GM23338 (cell line): ENCODE results near the gene CNIH3. TPM values are rescaled to one million over a fixed set of nuclear protein-coding genes. Genes with fewer than 3 reads are reported as not detected.

ENCODE experiments used
- ATAC-seq: fragments of 200-7000 bp; cut with Tn5 transposase; 3 replicates; pipeline ENCODE4 v1.9.1; 2020
- DNase-seq: peaks from one replicate; pipeline ENCODE4 v3.0.0-alpha.2; 2015; ENCODE audit warnings: low spot score
- H2AFZ ChIP-seq: fragments of 200-600 bp; sonication (generic); 2 replicates; pipeline ENCODE4 v1.8.0; 2016; ENCODE audit warnings: antibody characterized with exemption, mild to moderate bottlenecking, moderate library complexity
- H3F3A ChIP-seq: fragments of 200-600 bp; sonication (generic); replicated peaks from 2 replicates; pipeline ENCODE4 v1.8.0; 2017; ENCODE audit warnings: antibody characterized with exemption, mixed run types, low read depth
- H3K27ac ChIP-seq: fragments of 200-600 bp; sonication (generic); 2 replicates; pipeline ENCODE4 v1.6.1; 2016; ENCODE audit warnings: low read depth
- H3K27me3 ChIP-seq: fragments of 200-600 bp; sonication (generic); 2 replicates; pipeline ENCODE4 v1.8.0; 2016; ENCODE audit warnings: mild to moderate bottlenecking, mixed run types, moderate library complexity; ENCODE audit not compliant: insufficient read depth
- H3K36me3 ChIP-seq: fragments of 200-600 bp; sonication (generic); 2 replicates; pipeline ENCODE4 v1.8.0; 2016; ENCODE audit warnings: mild to moderate bottlenecking; ENCODE audit not compliant: insufficient read depth
- H3K4me1 ChIP-seq: fragments of 200-600 bp; sonication (generic); 2 replicates; pipeline ENCODE4 v1.8.0; 2016; ENCODE audit warnings: mild to moderate bottlenecking, moderate library complexity; ENCODE audit not compliant: insufficient read depth
- H3K4me2 ChIP-seq: fragments of 200-600 bp; sonication (generic); 2 replicates; pipeline ENCODE4 v1.7.1; 2017; ENCODE audit warnings: mixed run types
- H3K4me3 ChIP-seq: fragments of 200-600 bp; sonication (generic); 2 replicates; pipeline ENCODE4 v1.6.1; 2016; ENCODE audit warnings: mixed run types
- H3K79me2 ChIP-seq: fragments of 200-600 bp; sonication (generic); replicated peaks from 2 replicates; pipeline ENCODE4 v1.8.0; 2017; ENCODE audit warnings: mild to moderate bottlenecking; ENCODE audit not compliant: insufficient read depth
- H3K9me2 ChIP-seq: fragments of 200-600 bp; sonication (generic); 2 replicates; pipeline ENCODE4 v1.8.0; 2017; ENCODE audit not compliant: insufficient read depth
- H4K20me1 ChIP-seq: fragments of 200-600 bp; sonication (generic); replicated peaks from 2 replicates; pipeline ENCODE4 v1.8.0; 2017; ENCODE audit warnings: mild to moderate bottlenecking; ENCODE audit not compliant: insufficient read depth
- H3K27ac Mint-ChIP-seq: 2 replicates; pipeline ENCODE4 v1.8.0; 2020; ENCODE audit warnings: inconsistent platforms, mild to moderate bottlenecking, moderate library complexity, mixed read lengths
- H3K27me3 Mint-ChIP-seq: 3 replicates; pipeline ENCODE4 v1.8.0; 2022; ENCODE audit warnings: low read depth, mild to moderate bottlenecking, moderate library complexity, mixed read lengths, inconsistent platforms; ENCODE audit not compliant: insufficient read depth, poor library complexity
- H3K36me3 Mint-ChIP-seq: 3 replicates; pipeline ENCODE4 v1.8.0; 2021; ENCODE audit warnings: low read depth, mild to moderate bottlenecking, inconsistent platforms, moderate library complexity, mixed read lengths
- H3K4me1 Mint-ChIP-seq: 3 replicates; pipeline ENCODE4 v1.8.0; 2020; ENCODE audit warnings: mild to moderate bottlenecking, inconsistent platforms, mixed read lengths
- H3K4me3 Mint-ChIP-seq: 3 replicates; pipeline ENCODE4 v1.8.0; 2021; ENCODE audit warnings: moderate library complexity, mild to moderate bottlenecking, inconsistent platforms, mixed read lengths
- H3K9me3 Mint-ChIP-seq: 3 replicates; pipeline ENCODE4 v1.8.0; 2020; ENCODE audit warnings: moderate library complexity, mild to moderate bottlenecking, inconsistent platforms, mixed read lengths
- CREB1 ChIP-seq: fragments of 250-450 bp; sonication (Bioruptor Pico); IDR thresholded peaks from 2 replicates; pipeline ENCODE4 v1.5.0; 2020; ENCODE audit warnings: low read depth, mild to moderate bottlenecking, moderate library complexity
- EZH2 ChIP-seq: fragments of 200-600 bp; sonication (generic); IDR thresholded peaks from one replicate; pipeline ENCODE4 v1.8.0; 2017; ENCODE audit warnings: antibody characterized with exemption, mild to moderate bottlenecking, low read depth; ENCODE audit not compliant: unreplicated experiment
- EZH2phosphoT487 ChIP-seq: fragments of 200-600 bp; sonication (generic); IDR thresholded peaks from one replicate; pipeline ENCODE4 v1.8.1; 2018; ENCODE audit warnings: antibody characterized with exemption; ENCODE audit not compliant: unreplicated experiment
- JUNB ChIP-seq: IDR thresholded peaks from one replicate; pipeline ENCODE4 v1.6.1; 2016; ENCODE audit warnings: antibody characterized with exemption; ENCODE audit not compliant: unreplicated experiment
- NANOG ChIP-seq: IDR thresholded peaks from 2 replicates; pipeline ENCODE4 v1.6.1; 2016; ENCODE audit warnings: antibody characterized with exemption, borderline replicate concordance
- POLR2AphosphoS5 ChIP-seq: IDR thresholded peaks from 2 replicates; pipeline ENCODE4 v1.6.1; 2016; ENCODE audit warnings: antibody characterized with exemption, low read depth
- STAT1 ChIP-seq: IDR thresholded peaks from one replicate; pipeline ENCODE4 v1.6.1; 2016; ENCODE audit warnings: antibody characterized with exemption; ENCODE audit not compliant: unreplicated experiment
- ZNF114 ChIP-seq: fragments of 250-450 bp; sonication (Bioruptor Pico); IDR thresholded peaks from 2 replicates; pipeline ENCODE4 v1.5.0; 2020; ENCODE audit warnings: mild to moderate bottlenecking, moderate library complexity
- ZNF331 ChIP-seq: fragments of 250-450 bp; sonication (Bioruptor Pico); IDR thresholded peaks from 2 replicates; pipeline ENCODE4 v1.5.0; 2020; ENCODE audit warnings: low read depth, mild to moderate bottlenecking, moderate library complexity
- polyA plus RNA-seq: library from polyadenylated mRNA; unstranded; fragments of >200 nt; fragmentation: Nextera tagmentation; extraction: Ambion mirVana; gene quantifications from 2 replicates; pipeline ENCODE4 v1.2.1, GENCODE V29; 2016
- total RNA-seq: library from RNA; depleted of rRNA; stranded (reverse); fragments of >200 nt; shearing (Covaris generic); gene quantifications from 2 replicates; pipeline ENCODE4 v1.2.3, GENCODE V29; 2014
- TF ChIP-seq, protein P1 (sequence below), 2 experiments: fragments of 200-600 bp in 1 of 2; sonication (generic) in 1 of 2; conservative IDR thresholded peaks; 2 replicates each; pipeline versions ENCODE4 v1.5.1 to v1.6.1; 2016 to 2017; ENCODE audit warnings: antibody characterized with exemption in 2 of 2, low read depth in 2 of 2, mild to moderate bottlenecking in 2 of 2, moderate library complexity in 1 of 2
- TF ChIP-seq, protein P2 (sequence below): IDR thresholded peaks from one replicate; pipeline ENCODE4 v1.6.1; 2018; ENCODE audit warnings: antibody characterized with exemption; ENCODE audit not compliant: unreplicated experiment
- TF ChIP-seq, protein P3 (sequence below): IDR thresholded peaks from 2 replicates; pipeline ENCODE4 v1.6.1; 2016; ENCODE audit warnings: antibody characterized with exemption

Gene CNIH3
- total and polyA plus RNA-seq, 2 experiments from 2014 or later = 3.6 to 5.1 TPM

DNA sequence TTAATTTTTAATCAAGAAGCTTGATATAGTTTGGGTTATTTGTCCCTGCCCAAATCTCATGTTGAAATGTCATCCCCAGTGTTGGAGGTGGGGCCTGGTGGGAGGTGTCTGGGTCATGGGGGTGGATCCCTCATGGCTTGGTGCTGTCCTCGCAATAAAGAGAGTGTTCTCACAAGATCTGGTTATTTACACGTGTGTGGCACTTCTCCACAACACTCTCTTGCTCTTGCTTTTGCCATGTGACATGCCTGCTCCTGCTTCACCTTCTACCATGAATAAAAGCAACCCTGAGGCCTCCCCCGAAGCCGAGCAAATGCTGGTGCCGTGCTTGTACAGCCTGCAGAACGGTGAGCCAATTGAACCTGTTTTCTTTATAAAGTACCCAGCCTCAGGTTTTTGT, 2.6 kb upstream of the CNIH3 start:
- no peaks in the 10 kb centered on the region; the same call in 1 of the 2 replicates for H3K79me2 ChIP-seq
- ATAC-seq (no peak), DNase-seq (no peak)
- Mint-ChIP-seq H3K27me3 (peaks cover 46% of the 10 kb centered on the region), H3K9me3 (peaks cover 10% of the 10 kb centered on the region), H3K27ac (no peak overlapping the region), H3K4me3 (no peak overlapping the region), H3K36me3 (peaks cover 5% of the 10 kb centered on the region), H3K4me1 (peaks cover 27% of the 10 kb centered on the region)
- H3K27me3 ChIP-seq = peaks cover 76% of the 10 kb centered on the region
- TF ChIP-seq POLR2AphosphoS5 = no peak
- no peak for TF ChIP-seq JUNB
- TF ChIP-seq, protein P1, sequence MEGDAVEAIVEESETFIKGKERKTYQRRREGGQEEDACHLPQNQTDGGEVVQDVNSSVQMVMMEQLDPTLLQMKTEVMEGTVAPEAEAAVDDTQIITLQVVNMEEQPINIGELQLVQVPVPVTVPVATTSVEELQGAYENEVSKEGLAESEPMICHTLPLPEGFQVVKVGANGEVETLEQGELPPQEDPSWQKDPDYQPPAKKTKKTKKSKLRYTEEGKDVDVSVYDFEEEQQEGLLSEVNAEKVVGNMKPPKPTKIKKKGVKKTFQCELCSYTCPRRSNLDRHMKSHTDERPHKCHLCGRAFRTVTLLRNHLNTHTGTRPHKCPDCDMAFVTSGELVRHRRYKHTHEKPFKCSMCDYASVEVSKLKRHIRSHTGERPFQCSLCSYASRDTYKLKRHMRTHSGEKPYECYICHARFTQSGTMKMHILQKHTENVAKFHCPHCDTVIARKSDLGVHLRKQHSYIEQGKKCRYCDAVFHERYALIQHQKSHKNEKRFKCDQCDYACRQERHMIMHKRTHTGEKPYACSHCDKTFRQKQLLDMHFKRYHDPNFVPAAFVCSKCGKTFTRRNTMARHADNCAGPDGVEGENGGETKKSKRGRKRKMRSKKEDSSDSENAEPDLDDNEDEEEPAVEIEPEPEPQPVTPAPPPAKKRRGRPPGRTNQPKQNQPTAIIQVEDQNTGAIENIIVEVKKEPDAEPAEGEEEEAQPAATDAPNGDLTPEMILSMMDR (conservative IDR thresholded peaks at IDR 0.05; ENCODE audit: low read depth in 2 of 2) = no peak
- TF ChIP-seq, protein P2, sequence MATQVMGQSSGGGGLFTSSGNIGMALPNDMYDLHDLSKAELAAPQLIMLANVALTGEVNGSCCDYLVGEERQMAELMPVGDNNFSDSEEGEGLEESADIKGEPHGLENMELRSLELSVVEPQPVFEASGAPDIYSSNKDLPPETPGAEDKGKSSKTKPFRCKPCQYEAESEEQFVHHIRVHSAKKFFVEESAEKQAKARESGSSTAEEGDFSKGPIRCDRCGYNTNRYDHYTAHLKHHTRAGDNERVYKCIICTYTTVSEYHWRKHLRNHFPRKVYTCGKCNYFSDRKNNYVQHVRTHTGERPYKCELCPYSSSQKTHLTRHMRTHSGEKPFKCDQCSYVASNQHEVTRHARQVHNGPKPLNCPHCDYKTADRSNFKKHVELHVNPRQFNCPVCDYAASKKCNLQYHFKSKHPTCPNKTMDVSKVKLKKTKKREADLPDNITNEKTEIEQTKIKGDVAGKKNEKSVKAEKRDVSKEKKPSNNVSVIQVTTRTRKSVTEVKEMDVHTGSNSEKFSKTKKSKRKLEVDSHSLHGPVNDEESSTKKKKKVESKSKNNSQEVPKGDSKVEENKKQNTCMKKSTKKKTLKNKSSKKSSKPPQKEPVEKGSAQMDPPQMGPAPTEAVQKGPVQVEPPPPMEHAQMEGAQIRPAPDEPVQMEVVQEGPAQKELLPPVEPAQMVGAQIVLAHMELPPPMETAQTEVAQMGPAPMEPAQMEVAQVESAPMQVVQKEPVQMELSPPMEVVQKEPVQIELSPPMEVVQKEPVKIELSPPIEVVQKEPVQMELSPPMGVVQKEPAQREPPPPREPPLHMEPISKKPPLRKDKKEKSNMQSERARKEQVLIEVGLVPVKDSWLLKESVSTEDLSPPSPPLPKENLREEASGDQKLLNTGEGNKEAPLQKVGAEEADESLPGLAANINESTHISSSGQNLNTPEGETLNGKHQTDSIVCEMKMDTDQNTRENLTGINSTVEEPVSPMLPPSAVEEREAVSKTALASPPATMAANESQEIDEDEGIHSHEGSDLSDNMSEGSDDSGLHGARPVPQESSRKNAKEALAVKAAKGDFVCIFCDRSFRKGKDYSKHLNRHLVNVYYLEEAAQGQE = no peak
- TF ChIP-seq EZH2phosphoT487 = no peak
- no peak for TF ChIP-seq CREB1
- TF ChIP-seq, protein P3, sequence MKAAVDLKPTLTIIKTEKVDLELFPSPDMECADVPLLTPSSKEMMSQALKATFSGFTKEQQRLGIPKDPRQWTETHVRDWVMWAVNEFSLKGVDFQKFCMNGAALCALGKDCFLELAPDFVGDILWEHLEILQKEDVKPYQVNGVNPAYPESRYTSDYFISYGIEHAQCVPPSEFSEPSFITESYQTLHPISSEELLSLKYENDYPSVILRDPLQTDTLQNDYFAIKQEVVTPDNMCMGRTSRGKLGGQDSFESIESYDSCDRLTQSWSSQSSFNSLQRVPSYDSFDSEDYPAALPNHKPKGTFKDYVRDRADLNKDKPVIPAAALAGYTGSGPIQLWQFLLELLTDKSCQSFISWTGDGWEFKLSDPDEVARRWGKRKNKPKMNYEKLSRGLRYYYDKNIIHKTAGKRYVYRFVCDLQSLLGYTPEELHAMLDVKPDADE = no peak
- no peak for TF ChIP-seq ZNF114 (CRISPR knock-in tag)
- no peak for TF ChIP-seq EZH2
- no peak for TF ChIP-seq NANOG
- no peak for TF ChIP-seq ZNF331 (CRISPR knock-in tag)
- no peak for TF ChIP-seq STAT1
- H3K27ac ChIP-seq = no peak overlapping the region
- H3K4me2 ChIP-seq = no peak overlapping the region
- H3K9me2 ChIP-seq = no peaks in the 10 kb centered on the region; the same call in 1 of the 2 replicates
- peaks cover 13% of the 10 kb centered on the region; the same call in 1 of the 2 replicates for H3F3A ChIP-seq
- H3K4me1 ChIP-seq = peaks cover 22% of the 10 kb centered on the region
- H3K36me3 ChIP-seq = no peaks in the 10 kb centered on the region
- H2AFZ ChIP-seq = no peak overlapping the region
- H3K4me3 ChIP-seq = no peak overlapping the region
- no peaks in the 10 kb centered on the region; the same call in 1 of the 2 replicates for H4K20me1 ChIP-seq
